ENCODE data around the gene JAZF1.

DNA sequence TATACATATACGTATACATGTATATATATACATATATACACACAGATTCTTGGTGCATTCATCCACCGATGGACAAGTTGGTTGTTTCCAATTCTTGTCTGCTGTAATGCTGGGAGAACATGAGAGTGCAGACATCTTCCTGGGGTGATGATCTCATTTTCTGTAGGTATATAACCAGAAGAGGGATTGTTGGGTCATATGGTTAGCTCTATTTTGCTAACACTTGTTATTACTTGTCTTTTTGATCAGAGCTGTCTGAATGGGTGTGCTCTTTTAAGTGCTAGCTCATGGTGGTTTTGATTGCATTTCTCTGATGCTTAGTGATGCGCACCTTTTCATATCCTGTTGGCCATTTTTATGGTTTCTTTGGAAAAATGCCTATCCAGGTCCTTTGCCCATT is 334.2 kb downstream of the JAZF1 start:
- no peak for TF ChIP-seq YY1 (IDR thresholded peaks at IDR 0.05; ENCODE audit: insufficient read depth, insufficient read length)
- no peak for TF ChIP-seq ZNF274 (IDR thresholded peaks at IDR 0.05; ENCODE audit: low read depth, low read length)
